ENCODE measurements around the gene MORN1.

The MORN1 gene

DNA sequence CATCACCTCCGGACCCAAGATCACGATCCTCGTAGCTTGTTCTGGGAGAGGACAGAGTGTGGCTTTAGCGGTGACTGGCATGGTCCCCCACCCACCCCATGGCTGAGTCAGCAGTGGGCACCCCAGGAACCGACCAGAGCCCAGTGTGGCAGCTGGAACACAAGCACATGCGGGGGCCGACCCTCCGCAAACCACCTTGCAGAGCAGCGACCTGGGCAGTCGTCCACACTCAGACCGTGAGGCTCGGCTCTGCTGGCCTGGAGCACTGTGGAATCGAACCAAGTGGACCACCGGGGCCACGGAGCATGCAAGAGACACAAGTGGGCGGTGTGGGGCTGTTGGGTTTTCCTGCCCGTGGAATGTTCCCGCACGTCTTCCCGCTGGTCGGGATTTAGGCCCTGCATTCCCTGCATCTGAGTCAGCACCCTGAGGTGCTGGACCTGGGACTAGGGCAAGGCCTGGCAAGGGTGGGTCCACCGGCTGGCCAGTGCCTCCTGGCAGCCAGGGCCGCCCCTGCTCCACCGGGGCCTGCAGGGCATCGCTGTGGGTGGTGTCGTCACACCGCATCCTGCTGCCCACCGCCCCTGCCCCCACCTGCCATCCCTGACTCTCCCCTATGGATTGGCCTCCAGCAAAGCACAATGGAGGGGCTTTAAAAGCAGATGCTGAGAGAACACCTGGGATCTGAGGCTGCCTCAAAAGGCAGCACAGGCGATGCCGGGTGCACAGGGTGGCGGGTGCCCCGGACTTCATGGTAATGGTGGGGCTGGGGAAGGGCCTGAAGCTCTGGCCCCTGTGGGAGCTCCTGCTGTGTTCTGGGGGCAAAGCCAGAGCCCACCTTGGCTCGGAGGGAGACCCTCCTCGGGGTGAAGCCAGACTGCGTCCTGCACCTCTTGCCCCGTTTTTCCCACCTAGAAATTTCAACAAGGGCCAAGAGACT, 18.5 kb downstream of the MORN1 start:
- no peak for DNase-seq

- no peak for DNase-seq
Measured at GRCh38 chr1:2368053-2368744, 23.2 kb downstream of the MORN1 start.

GRCh38 chr1:2363847-2364513, 27.4 kb downstream of the MORN1 start:
- no peak for DNase-seq

- DNase-seq: no peak
Measured at GRCh38 chr1:2360588-2361364, 30.6 kb downstream of the MORN1 start.

DNA sequence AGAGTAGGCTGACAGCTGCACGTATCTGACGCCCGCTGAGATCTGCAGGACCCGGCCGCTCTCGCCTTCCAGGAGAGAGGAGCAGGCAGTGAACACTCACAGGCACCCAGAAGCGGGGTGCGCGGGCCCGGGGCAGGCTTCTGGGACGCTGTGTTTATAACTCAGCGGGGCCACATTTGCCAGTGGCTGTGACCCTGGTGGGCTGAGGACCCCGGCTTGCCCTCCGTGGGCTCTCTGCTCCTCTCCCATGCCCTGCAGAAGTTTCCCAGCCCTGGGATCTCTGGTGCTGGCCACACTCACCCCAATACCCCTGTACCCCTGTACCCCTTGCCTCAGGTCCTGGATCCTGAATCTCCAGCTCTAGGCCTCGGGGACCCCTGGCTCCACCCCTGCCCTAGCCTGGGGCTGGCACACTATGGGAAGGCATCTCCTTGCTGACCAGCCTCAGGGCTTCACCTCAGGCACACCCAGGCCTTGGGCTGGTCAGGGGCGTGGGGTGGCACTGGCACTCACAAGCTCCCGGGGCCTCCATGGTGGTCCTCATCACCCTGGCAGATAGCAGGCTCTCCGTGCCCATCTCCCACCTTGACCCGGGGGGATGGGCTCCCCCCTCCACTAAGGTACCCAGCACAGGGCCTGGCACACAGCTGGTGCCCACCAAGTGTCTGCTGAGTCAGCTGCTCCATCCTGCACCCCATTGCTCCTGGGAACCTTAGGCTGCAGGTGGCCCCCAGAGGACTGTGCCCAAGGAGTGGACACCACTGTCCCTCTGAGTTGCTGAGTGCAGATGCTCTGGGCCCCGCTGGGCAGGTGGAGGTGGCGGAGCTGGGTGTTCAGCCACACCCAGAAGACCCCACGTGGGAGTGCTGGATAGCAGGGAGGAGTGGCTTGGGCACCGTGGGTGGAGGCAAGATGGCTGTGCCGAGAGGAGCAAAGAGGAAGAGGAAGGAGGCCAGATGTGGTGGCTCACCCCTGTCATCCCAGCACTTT, 32.4 kb downstream of the MORN1 start:
- DNase-seq: no peak

DNA sequence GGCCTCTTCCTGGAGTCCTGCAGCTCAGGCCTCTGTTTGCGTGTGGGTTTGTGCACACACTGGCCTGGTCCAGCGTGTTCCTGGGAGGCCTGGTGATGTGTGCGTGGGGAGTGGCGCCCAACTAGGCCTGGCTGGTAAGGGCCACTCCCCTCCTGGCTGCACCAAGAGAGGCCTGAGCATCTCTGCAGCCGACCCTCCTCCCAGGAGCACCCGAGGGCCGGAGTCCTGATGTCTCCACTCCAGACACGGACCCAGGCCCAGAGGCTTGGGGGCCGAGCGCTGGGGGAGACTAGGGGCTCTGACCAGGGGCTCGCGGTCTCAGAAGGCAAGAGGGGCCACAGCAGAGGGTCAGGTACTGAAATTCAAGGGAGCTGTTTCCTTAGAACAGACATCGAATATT, 33.3 kb downstream of the MORN1 start:
- DNase-seq: no peak

DNA sequence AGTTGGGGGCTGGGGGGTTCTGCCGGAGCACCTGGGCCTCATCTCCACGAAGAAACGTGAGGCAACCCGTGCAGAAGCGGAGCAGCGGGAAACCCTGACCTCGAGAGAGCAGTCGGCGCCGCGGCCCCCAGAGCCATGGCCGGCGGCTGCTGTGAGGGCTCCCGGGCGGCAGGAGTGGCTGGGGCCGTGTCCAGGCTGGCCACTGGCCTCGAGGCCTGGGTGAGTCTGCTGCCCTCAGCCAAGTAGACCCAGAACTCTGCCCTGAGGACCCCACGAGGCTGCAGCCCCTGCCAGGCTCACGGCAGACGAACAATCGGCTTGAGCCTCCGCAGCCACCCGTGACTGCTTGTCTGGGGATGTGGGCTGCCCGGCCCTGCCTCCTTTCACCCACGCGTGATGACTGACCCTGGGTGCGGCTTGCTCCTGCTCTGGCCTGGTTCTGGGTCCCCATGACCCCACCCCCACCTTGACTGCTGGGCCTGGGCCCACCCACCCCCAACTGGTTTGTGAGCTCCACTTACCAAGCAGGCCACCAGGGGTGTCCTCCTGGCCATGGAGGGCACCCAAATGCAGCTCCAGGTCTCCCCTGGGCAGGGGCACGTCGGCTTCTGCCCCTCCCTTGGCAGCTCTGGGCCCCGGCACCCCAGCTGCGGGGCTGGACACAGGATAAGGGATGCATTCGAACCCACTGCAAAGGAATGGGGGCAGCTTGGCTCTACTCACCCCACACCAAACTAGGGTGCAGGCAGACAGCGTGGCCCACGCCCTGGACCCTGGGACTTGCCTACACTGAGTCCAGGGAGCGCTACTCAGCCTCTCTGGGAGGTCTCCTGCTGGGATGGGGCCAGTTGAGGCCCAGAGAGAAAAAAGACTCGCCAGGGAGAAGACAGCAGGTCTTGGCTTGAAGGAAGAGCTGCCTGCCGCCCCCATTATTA, 34.2 kb downstream of the MORN1 start:
- no peak for DNase-seq

DNA sequence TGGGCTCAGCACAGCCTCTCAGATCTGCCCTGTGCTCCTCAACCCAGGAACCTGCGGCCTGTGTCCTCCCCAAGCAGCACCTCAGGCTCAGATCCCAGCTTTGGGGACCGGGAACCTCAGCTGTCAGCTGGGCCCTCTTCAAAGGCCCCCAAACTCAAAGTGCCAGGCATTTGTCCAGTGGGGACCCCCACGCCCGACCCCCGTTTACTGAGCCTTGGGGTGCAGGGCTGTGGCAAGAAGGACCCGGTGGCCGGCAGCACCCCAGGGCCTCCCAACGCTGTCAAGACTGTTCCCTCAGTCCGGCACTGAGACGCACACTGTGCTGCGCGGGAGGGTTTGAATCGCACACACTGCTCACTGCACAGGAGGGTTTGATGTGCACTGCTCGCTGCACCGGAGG, 35.0 kb downstream of the MORN1 start:
- DNase-seq: no peak

DNA sequence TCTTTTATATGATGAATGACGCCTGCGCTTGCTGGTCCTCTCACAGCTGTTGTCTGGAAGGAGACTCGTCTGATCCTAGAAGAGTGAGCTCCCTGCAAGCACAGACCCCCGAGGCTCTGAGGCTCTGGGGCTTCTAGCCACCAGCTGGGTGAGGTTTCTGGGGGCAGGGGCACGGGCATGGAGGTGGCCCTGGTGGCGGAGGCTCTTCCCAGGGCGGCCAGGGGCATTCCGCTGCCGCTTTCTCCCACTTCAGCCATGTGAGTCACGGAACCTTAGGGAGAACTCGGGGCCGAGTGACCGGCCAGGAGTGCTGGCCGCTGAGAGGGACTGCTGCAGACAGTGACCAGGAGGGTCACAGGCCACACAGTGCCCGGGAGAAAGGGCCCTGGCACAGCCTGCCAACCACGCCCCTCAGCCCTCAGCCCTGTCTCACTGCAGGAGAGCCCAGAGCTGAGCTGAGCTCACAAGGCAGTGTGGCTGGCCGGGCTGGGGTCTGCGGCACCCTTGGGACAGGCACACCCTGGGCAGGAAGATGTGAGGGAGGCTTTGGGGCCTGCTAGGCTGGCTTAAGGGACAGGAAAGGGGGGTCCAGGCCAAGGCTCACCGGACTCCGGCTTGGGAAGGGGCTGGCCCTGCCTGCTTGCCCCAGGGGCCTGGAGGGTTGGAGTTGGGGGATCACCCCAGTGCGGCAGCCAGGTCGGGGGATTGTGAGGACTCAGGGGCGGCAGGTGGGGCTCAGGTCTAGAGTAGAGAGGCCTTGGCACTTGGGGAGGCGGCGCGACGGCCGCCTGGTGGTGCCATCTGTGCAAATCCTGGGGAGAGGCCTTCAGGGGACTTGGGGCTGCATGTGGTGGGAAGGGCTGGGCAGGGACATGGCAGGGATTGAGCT, 35.7 kb downstream of the MORN1 start:
- no peak for DNase-seq

DNA sequence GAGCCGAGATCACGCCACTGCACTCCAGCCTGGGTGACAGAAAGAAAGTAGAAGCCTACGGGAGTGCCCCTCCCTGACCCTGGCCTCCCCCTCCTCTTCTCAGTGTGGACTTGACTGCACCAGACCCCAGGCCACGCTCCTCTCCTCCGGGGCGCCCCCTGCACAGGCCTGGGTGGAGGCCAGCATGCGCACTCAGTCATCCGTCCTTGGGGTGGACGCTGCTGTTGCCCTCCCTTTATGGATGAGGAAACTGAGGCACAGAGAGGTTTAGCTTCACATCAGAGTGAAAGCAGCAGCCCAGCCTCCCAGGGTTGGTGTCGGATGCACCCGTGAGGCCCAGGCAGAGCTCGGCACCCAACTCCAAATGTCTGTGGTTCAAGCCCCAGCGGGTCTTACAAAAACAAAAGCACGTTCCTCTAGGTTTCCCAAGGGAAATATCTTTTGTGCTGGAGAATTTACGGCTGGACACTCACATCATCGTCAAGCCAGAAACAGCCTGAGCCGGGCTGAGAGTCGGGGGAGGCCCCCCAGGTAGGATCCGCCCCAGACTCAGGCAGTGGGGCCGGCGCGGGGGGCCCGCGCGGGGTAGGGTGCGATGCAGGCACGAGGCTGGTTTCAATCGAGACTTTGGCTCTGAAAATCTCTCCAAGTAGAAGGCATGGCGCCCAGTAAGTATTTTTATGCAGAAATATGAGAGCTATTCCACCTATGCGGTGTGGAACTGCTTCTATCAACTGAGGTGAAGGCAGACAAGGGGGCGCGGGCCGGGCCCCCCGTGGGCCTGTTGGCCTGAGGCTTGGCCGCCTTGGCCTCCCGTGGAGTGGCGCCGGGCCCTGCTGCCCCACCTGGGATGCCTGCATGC, 36.6 kb downstream of the MORN1 start:
- DNase-seq: no peak

- no peak for DNase-seq
Measured at GRCh38 chr1:2353551-2354438, 37.6 kb downstream of the MORN1 start.

DNA sequence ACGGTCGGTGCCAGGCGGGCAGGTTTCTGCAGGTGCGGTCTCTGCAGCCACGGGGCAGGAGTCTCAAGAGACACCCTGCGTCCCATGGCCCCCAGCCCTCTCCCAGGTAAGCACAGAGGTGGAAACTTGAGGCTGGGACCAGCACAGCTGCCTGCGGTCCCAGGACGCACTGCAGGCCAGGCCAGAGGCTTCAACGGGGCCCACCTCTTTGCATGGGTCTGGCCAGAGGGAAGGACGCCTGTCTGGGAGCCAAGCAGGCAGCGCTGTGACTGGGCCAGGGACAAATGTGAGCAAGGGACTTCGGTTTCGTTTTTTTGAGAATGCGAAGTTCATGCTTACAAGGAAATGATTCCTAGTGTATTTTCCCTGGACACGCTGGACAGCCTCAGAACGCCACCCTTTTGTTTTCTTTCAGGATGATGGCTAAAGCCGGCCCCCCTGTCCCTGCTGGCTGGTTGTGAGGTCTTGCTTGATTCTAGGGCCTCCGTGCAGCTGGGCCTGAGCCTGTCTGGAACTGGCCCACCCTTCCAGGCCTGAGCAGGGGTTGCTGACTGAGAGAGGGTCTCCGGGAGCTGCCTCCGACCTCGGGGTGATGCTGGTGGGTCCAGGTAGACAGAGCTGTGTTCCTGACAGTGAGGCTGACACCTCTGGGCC, 38.3 kb downstream of the MORN1 start:
- DNase-seq: no peak

- no peak for DNase-seq
Measured at GRCh38 chr1:2352341-2352896, 38.9 kb downstream of the MORN1 start.

DNA sequence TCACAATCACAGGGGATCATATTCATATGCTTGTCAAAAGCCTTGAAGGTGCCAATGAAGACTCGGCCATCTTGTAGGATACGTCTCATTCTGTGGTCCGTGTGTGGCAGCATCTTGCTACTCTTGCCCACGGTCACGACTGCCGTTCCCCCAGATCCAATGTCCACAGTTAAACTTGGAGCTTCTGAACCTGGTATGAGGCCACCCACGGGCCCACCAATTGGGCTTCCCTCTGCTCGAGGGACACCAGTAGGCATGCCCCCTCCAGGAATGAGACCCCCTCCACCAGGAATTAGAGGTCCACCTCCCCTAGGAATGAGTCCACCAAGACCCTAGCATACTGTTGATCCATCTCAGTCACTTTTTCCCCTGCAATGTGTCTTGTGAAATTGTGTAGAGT, 39.6 kb downstream of the MORN1 start:
- DNase-seq: no peak

DNA sequence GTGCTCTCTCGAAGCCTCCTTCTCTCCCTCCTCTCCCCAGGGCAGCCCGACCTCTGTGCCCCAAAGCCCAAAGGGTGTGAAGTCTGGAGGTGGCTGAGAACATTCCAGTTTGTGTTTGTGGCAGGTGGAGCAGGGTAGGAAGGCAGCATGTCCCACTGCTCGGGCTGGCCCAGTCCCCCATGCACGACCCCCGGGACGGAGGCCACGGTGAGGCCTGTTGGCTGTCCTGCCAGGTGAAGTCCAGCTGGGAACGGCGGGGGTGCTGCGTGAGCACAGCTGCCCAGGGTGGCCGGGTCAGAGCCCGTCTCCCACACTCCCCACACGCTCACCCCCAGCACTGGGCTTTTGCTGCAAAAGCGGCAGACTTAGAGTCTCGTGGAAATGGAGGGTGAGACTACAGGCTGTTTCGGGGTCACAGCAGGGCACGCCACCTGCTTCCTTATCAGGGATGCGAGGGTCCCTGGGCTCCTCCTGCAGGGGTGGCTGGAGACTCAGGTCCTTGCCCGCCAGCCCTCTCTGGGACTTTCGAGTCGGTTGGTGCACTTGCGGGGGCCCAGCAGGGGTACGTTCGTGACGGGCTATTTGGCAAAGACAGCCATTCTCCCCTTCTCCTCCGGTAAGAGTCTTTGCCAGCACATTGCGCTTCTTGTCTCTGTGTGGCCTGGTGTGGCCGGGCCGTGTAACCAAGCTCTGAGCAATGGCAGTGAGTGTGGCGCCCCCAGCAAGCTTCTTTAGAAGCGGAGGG, 40.3 kb downstream of the MORN1 start:
- no peak for DNase-seq

DNA sequence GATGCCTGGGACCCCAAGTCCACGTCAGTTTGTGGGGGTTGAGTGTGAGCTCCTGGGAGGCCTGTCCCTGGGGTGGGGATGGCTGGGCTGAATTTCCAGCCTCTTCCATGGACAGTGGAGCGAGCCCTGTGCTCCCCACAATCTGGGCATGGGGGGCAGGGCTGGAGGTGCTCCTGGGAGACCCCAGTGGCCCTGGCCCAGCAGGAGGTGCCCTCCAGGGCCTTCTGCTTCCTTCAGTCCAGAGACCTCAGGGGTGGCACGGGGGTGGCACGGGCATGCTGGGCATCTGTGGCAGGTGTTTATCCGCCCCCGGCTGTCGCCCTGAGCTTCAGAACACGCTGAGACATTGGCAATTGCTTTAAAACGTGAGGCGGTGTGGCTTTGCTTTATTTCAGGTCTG, 40.9 kb downstream of the MORN1 start:
- no peak for DNase-seq
